ENCODE data around the gene DOCK3.

DOCK3 gene

GRCh38 chr3:51394541-51394940 is 719.8 kb downstream of the DOCK3 start:
- Histone ChIP-seq H3K36me3 (ENCODE audit: control insufficient read depth, low read depth, low read length) (peaks cover 66% of the 10 kb centered on the region), H3K27ac (ENCODE audit: low read length) (no peak overlapping the region), H3K9ac (ENCODE audit: low read length) (no peak overlapping the region), H3K27me3 (ENCODE audit: control insufficient read depth, insufficient read depth, low read length) (no peaks in the 10 kb centered on the region), H3K9me3 (ENCODE audit: control insufficient read depth, low read depth, low read length) (no peaks in the 10 kb centered on the region), H3K4me3 (ENCODE audit: low read length) (no peak overlapping the region), H3K4me1 (ENCODE audit: control insufficient read depth, low read depth, low read length) (peaks cover 9% of the 10 kb centered on the region)

GRCh38 chr3:51395493-51396213 is 720.9 kb downstream of the DOCK3 start:
- Histone ChIP-seq H3K27ac (ENCODE audit: low read length) (no peak overlapping the region), H3K36me3 (ENCODE audit: control insufficient read depth, low read depth, low read length) (peaks cover 63% of the 10 kb centered on the region), H3K9ac (ENCODE audit: low read length) (no peak overlapping the region), H3K9me3 (ENCODE audit: control insufficient read depth, low read depth, low read length) (no peaks in the 10 kb centered on the region), H3K4me1 (ENCODE audit: control insufficient read depth, low read depth, low read length) (peaks cover 6% of the 10 kb centered on the region), H3K4me3 (ENCODE audit: low read length) (no peak overlapping the region), H3K27me3 (ENCODE audit: control insufficient read depth, insufficient read depth, low read length) (no peaks in the 10 kb centered on the region)

GRCh38 chr3:51396401-51396800 is 721.7 kb downstream of the DOCK3 start:
- Histone ChIP-seq H3K9me3 (ENCODE audit: control insufficient read depth, low read depth, low read length) (no peaks in the 10 kb centered on the region), H3K9ac (ENCODE audit: low read length) (no peak overlapping the region), H3K4me1 (ENCODE audit: control insufficient read depth, low read depth, low read length) (peaks cover 5% of the 10 kb centered on the region), H3K36me3 (ENCODE audit: control insufficient read depth, low read depth, low read length) (peaks cover 66% of the 10 kb centered on the region), H3K27me3 (ENCODE audit: control insufficient read depth, insufficient read depth, low read length) (no peaks in the 10 kb centered on the region), H3K4me3 (ENCODE audit: low read length) (no peak overlapping the region), H3K27ac (ENCODE audit: low read length) (no peak overlapping the region)

GRCh38 chr3:51397392-51397791 is 722.7 kb downstream of the DOCK3 start:
- no peaks in the 10 kb centered on the region for H3K27me3 ChIP-seq (ENCODE audit: control insufficient read depth, insufficient read depth, low read length)
- H3K9ac ChIP-seq (ENCODE audit: low read length) = no peak overlapping the region
- H3K27ac ChIP-seq (ENCODE audit: low read length) = no peak overlapping the region
- no peaks in the 10 kb centered on the region for H3K9me3 ChIP-seq (ENCODE audit: control insufficient read depth, low read depth, low read length)
- peaks cover 73% of the 10 kb centered on the region for H3K36me3 ChIP-seq (ENCODE audit: control insufficient read depth, low read depth, low read length)
- peaks cover 2% of the 10 kb centered on the region for H3K4me1 ChIP-seq (ENCODE audit: control insufficient read depth, low read depth, low read length)
- no peak overlapping the region for H3K4me3 ChIP-seq (ENCODE audit: low read length)

- Histone ChIP-seq H3K4me3 (ENCODE audit: low read length) (no peak overlapping the region), H3K27ac (ENCODE audit: low read length) (no peak overlapping the region), H3K27me3 (ENCODE audit: control insufficient read depth, insufficient read depth, low read length) (no peaks in the 10 kb centered on the region), H3K9ac (ENCODE audit: low read length) (no peak overlapping the region), H3K4me1 (ENCODE audit: control insufficient read depth, low read depth, low read length) (no peaks in the 10 kb centered on the region), H3K9me3 (ENCODE audit: control insufficient read depth, low read depth, low read length) (no peaks in the 10 kb centered on the region), H3K36me3 (ENCODE audit: control insufficient read depth, low read depth, low read length) (peaks cover 67% of the 10 kb centered on the region)
Measured at GRCh38 chr3:51398595-51399310, 724.0 kb downstream of the DOCK3 start.

- Histone ChIP-seq H3K36me3 (ENCODE audit: control insufficient read depth, low read depth, low read length) (peaks cover 56% of the 10 kb centered on the region), H3K9me3 (ENCODE audit: control insufficient read depth, low read depth, low read length) (no peaks in the 10 kb centered on the region), H3K4me3 (ENCODE audit: low read length) (no peak overlapping the region), H3K27ac (ENCODE audit: low read length) (no peak overlapping the region), H3K27me3 (ENCODE audit: control insufficient read depth, insufficient read depth, low read length) (no peaks in the 10 kb centered on the region), H3K4me1 (ENCODE audit: control insufficient read depth, low read depth, low read length) (no peaks in the 10 kb centered on the region), H3K9ac (ENCODE audit: low read length) (no peak overlapping the region)
Measured at GRCh38 chr3:51400166-51400565, 725.4 kb downstream of the DOCK3 start.

- Histone ChIP-seq H3K27ac (ENCODE audit: low read length) (no peak overlapping the region), H3K36me3 (ENCODE audit: control insufficient read depth, low read depth, low read length) (peaks cover 40% of the 10 kb centered on the region), H3K4me1 (ENCODE audit: control insufficient read depth, low read depth, low read length) (no peaks in the 10 kb centered on the region), H3K9ac (ENCODE audit: low read length) (no peak overlapping the region), H3K27me3 (ENCODE audit: control insufficient read depth, insufficient read depth, low read length) (no peaks in the 10 kb centered on the region), H3K4me3 (ENCODE audit: low read length) (no peak overlapping the region), H3K9me3 (ENCODE audit: control insufficient read depth, low read depth, low read length) (no peaks in the 10 kb centered on the region)
Measured at GRCh38 chr3:51401735-51402134, 727.0 kb downstream of the DOCK3 start.

GRCh38 chr3:51403675-51404074 is 728.9 kb downstream of the DOCK3 start:
- no peaks in the 10 kb centered on the region for H3K4me1 ChIP-seq (ENCODE audit: control insufficient read depth, low read depth, low read length)
- peaks cover 29% of the 10 kb centered on the region for H3K36me3 ChIP-seq (ENCODE audit: control insufficient read depth, low read depth, low read length)
- no peaks in the 10 kb centered on the region for H3K27me3 ChIP-seq (ENCODE audit: control insufficient read depth, insufficient read depth, low read length)
- no peak overlapping the region for H3K27ac ChIP-seq (ENCODE audit: low read length)
- H3K4me3 ChIP-seq (ENCODE audit: low read length) = no peak overlapping the region
- no peak overlapping the region for H3K9ac ChIP-seq (ENCODE audit: low read length)
- no peaks in the 10 kb centered on the region for H3K9me3 ChIP-seq (ENCODE audit: control insufficient read depth, low read depth, low read length)

GRCh38 chr3:51408021-51408420 is 733.3 kb downstream of the DOCK3 start:
- no peak overlapping the region for H3K4me3 ChIP-seq (ENCODE audit: low read length)
- no peak overlapping the region for H3K9ac ChIP-seq (ENCODE audit: low read length)
- H3K27me3 ChIP-seq (ENCODE audit: control insufficient read depth, insufficient read depth, low read length) = no peaks in the 10 kb centered on the region
- H3K27ac ChIP-seq (ENCODE audit: low read length) = no peak overlapping the region
- no peaks in the 10 kb centered on the region for H3K4me1 ChIP-seq (ENCODE audit: control insufficient read depth, low read depth, low read length)
- H3K9me3 ChIP-seq (ENCODE audit: control insufficient read depth, low read depth, low read length) = no peaks in the 10 kb centered on the region
- peaks cover 42% of the 10 kb centered on the region for H3K36me3 ChIP-seq (ENCODE audit: control insufficient read depth, low read depth, low read length)

GRCh38 chr3:51408813-51409212 is 734.1 kb downstream of the DOCK3 start:
- H3K9ac ChIP-seq (ENCODE audit: low read length) = no peak overlapping the region
- H3K4me1 ChIP-seq (ENCODE audit: control insufficient read depth, low read depth, low read length) = no peaks in the 10 kb centered on the region
- no peaks in the 10 kb centered on the region for H3K27me3 ChIP-seq (ENCODE audit: control insufficient read depth, insufficient read depth, low read length)
- H3K27ac ChIP-seq (ENCODE audit: low read length) = no peak overlapping the region
- H3K4me3 ChIP-seq (ENCODE audit: low read length) = no peak overlapping the region
- peaks cover 46% of the 10 kb centered on the region for H3K36me3 ChIP-seq (ENCODE audit: control insufficient read depth, low read depth, low read length)
- no peaks in the 10 kb centered on the region for H3K9me3 ChIP-seq (ENCODE audit: control insufficient read depth, low read depth, low read length)

- peaks cover 52% of the 10 kb centered on the region for H3K36me3 ChIP-seq (ENCODE audit: control insufficient read depth, low read depth, low read length)
- H3K9me3 ChIP-seq (ENCODE audit: control insufficient read depth, low read depth, low read length) = no peaks in the 10 kb centered on the region
- H3K27ac ChIP-seq (ENCODE audit: low read length) = no peak overlapping the region
- no peak overlapping the region for H3K9ac ChIP-seq (ENCODE audit: low read length)
- H3K4me3 ChIP-seq (ENCODE audit: low read length) = no peak overlapping the region
- no peaks in the 10 kb centered on the region for H3K4me1 ChIP-seq (ENCODE audit: control insufficient read depth, low read depth, low read length)
- H3K27me3 ChIP-seq (ENCODE audit: control insufficient read depth, insufficient read depth, low read length) = no peaks in the 10 kb centered on the region
Measured at GRCh38 chr3:51422211-51422610, 747.5 kb downstream of the DOCK3 start.

- Histone ChIP-seq H3K36me3 (ENCODE audit: control insufficient read depth, low read depth, low read length) (peaks cover 42% of the 10 kb centered on the region), H3K4me3 (ENCODE audit: low read length) (no peak overlapping the region), H3K27ac (ENCODE audit: low read length) (no peak overlapping the region), H3K9me3 (ENCODE audit: control insufficient read depth, low read depth, low read length) (no peaks in the 10 kb centered on the region), H3K4me1 (ENCODE audit: control insufficient read depth, low read depth, low read length) (no peaks in the 10 kb centered on the region), H3K27me3 (ENCODE audit: control insufficient read depth, insufficient read depth, low read length) (no peaks in the 10 kb centered on the region), H3K9ac (ENCODE audit: low read length) (no peak overlapping the region)
Measured at GRCh38 chr3:51426921-51427320, 752.2 kb downstream of the DOCK3 start.
